ENCODE measurements around the gene IGFBP6.

- TF ChIP-seq CTCF (IDR thresholded peaks at IDR 0.05), result no peak
- no peak for TF ChIP-seq POLR2A (IDR thresholded peaks at IDR 0.05)
- TF ChIP-seq POLR2AphosphoS5 (IDR thresholded peaks at IDR 0.05), result no peak
These were observed 28.5 kb upstream of the IGFBP6 start for GRCh38 chr12:53068811-53069585.

All from stomach (tissue), 4 donors.